ENCODE measurements around the gene CAP2. TPM values are rescaled to one million over a fixed set of nuclear protein-coding genes. Genes with fewer than 3 reads are reported as not detected.

CAP2 gene
- total RNA-seq, 4 donors from 2014 or later, result 1.5 to 11.5 (median 4.6) TPM

DNA sequence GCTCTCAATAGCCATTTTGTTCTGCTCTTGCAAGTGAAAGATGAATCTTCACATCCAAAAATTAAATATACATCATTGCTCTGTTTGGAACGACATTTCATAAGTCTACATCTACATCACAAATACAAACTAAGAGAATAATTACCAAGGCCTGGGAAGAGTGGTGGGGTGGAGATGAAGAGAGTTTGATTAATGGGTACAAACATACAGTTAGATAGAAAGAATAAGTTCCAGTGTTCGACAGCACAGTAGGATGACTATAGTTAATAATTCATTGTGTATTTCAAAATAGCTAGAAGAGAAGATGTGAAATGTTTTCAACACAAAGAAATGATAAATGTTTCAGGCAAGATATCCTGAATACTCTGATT lies 38.0 kb upstream of the CAP2 start:
- TF ChIP-seq, protein P1, sequence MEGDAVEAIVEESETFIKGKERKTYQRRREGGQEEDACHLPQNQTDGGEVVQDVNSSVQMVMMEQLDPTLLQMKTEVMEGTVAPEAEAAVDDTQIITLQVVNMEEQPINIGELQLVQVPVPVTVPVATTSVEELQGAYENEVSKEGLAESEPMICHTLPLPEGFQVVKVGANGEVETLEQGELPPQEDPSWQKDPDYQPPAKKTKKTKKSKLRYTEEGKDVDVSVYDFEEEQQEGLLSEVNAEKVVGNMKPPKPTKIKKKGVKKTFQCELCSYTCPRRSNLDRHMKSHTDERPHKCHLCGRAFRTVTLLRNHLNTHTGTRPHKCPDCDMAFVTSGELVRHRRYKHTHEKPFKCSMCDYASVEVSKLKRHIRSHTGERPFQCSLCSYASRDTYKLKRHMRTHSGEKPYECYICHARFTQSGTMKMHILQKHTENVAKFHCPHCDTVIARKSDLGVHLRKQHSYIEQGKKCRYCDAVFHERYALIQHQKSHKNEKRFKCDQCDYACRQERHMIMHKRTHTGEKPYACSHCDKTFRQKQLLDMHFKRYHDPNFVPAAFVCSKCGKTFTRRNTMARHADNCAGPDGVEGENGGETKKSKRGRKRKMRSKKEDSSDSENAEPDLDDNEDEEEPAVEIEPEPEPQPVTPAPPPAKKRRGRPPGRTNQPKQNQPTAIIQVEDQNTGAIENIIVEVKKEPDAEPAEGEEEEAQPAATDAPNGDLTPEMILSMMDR (IDR thresholded peaks at IDR 0.05; ENCODE audit: low read depth), result no peak

DNA sequence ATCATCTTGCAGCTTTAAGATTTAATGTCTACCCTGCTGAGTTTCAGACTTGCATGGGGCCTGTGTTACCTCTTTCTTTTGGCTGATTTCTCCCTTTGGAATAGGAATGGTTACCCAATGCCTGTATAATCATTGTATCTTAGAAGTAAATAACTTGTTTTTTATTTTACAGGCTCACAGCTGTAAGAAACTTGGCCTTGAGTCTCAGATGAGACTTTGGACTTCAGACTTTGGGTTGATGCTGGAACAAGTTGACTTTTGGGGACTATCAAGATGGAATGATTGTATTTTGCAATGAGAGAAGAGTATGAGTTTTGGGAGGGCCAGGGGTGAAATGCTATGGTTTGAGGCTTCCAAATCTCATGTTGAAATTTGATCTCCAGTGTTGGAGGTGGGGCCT lies 34.9 kb upstream of the CAP2 start:
- TF ChIP-seq, protein P1 (IDR thresholded peaks at IDR 0.05; ENCODE audit: low read depth), result no peak

DNA sequence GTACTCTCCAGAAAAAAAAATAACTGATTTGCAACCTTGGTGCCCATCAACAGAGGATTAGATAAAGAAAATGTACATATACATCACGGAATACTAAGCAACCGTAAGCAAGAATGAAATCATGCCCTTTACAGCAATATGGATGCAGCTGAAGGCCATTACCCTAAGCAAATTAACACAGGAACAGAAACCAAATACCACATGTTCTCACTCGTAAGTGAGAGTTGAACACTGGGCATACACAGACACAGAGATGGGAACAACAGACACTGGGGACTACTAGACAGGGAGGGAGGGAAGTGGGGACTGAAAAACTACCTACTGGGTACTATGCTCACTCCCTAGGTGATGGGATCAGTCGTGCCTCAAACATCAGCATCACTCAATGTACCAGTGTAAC lies 32.8 kb upstream of the CAP2 start:
- TF ChIP-seq, protein P1 (IDR thresholded peaks at IDR 0.05; ENCODE audit: low read depth), result no peak

DNA sequence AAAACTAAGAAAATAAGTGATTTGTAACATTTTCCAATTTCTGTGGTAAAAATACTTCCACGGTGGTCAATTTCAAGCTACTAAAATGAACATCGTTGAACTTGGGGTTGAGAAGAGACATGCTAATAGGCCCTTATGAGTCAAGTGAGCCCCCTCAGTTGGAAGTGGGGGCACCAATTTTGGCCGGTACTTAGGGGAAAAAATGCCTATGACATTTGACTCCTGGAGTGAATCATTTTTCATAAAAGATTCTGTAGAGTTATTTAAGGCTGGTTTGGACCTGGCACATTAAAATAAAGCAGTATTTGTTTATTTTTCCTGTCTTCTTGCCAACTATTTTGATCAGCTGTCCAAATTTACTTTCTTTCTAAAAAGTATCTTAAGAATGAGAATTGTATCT lies 32.4 kb upstream of the CAP2 start:
- TF ChIP-seq, protein P1 (IDR thresholded peaks at IDR 0.05; ENCODE audit: low read depth), result no peak

DNA sequence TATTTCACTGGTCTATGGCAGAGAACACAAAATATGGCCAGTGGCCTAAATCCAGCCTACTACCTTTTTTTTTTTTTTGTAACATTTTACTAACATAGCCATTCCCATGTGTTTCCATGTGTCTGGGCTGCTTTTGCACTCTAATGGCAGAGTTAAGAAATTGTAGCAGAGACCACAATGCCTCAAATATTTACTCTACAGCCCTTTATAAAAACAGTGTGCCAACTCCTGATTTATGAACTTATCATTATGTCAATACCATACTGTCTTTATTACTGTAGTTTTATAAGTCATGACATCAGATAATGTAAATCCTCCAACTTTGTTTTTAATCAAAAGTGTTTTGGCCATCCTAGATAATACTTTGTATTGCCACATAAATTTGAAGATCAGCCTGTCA lies 27.4 kb upstream of the CAP2 start:
- TF ChIP-seq, protein P1 (IDR thresholded peaks at IDR 0.05; ENCODE audit: low read depth), result no peak

DNA sequence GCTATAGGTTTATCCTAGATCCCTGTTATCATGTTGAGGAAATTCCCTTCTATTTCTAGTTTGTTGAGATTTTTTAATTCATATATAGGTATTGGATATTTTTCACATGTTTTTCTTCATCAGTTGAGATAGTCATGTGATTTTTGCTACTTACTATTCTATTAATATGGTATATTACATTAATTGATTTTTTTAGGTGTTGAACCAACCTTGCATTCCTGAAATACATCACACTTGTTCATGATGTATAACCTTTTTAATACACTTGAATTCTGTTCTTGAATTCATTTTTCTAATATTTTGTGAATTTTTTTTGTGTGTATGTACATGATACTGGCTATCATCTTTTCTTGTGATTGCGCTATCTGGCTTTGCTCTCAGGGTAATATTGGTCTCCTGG lies 25.5 kb upstream of the CAP2 start:
- TF ChIP-seq, protein P1 (IDR thresholded peaks at IDR 0.05; ENCODE audit: low read depth), result no peak

DNA sequence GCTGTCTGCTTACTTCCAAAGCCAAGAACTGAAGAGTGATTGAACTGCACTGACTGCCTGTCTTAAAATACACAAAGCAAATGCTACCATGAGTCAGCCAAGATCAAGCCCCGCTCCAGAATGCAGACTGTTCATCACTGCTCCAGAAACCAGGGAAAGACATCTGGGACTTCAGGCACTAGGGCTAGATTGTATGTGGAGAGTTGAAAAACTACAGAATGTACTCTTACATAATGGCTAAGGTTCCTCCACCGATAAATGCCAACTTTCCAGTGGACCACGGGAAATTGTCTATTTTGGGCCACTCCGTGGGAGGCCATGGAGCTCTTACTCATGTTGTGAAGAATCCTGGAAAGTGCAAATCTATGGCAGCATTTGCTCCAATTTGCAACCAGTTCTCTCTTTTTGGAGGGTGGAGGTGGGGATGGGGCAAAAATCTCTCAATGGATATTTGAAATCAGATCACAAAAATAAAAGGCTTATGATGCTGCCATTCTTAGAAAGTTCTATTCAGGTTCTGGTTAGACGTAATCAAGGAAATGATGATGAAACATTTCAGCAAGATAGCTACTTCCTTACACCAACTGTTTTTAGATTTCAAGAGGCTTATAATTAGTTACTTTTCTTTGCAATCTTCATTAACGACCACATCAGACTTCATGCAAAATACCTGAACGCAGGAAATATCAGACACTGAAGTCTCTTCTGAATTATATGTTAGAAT lies 11.8 kb upstream of the CAP2 start:
- TF ChIP-seq, protein P1 (IDR thresholded peaks at IDR 0.05; ENCODE audit: low read depth), result no peak

Data from subcutaneous adipose tissue (tissue), 4 donors.